ENCODE data around the gene SPINK5. TPM values are rescaled to one million over a fixed set of nuclear protein-coding genes. Genes with fewer than 3 reads are reported as not detected.

The SPINK5 gene
- total and polyA plus RNA-seq, 2 experiments from 2014 or later, result 3.0 to 4.4 TPM

DNA sequence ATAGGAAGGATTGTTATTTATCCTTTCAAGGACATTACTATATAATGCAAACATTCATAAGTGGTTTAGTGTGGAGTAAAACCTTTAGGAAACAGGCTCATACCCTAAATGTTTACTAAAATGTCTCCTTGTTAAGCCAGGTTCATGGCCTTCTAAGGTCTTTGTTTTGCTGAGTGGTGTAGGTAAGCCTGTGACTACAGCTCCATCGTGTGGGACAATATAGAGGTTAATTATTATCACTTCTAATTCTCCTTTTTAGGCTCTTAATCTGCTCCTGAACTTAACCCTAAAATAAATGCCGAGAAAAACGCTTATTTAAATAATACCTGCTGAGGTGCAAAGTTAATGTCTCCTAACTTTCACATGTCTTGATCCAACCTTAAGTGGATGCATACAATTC is 43.8 kb downstream of the SPINK5 start:
- WGBS (ENCODE audit: low lambda C conversion rate, missing lambda C conversion rate), result 25% methylated on average over 3 of the region's 3 CpGs
- no peaks in the 10 kb centered on the region for H3K4me1 ChIP-seq (ENCODE audit: insufficient read depth)
- no peaks in the 10 kb centered on the region for H3K79me2 ChIP-seq
- H3K27me3 ChIP-seq, result no peaks in the 10 kb centered on the region
- H3K27ac ChIP-seq, result no peak overlapping the region
- no peak overlapping the region for H3K4me2 ChIP-seq
- no peak overlapping the region for H3K4me3 ChIP-seq
- TF ChIP-seq, protein P1, sequence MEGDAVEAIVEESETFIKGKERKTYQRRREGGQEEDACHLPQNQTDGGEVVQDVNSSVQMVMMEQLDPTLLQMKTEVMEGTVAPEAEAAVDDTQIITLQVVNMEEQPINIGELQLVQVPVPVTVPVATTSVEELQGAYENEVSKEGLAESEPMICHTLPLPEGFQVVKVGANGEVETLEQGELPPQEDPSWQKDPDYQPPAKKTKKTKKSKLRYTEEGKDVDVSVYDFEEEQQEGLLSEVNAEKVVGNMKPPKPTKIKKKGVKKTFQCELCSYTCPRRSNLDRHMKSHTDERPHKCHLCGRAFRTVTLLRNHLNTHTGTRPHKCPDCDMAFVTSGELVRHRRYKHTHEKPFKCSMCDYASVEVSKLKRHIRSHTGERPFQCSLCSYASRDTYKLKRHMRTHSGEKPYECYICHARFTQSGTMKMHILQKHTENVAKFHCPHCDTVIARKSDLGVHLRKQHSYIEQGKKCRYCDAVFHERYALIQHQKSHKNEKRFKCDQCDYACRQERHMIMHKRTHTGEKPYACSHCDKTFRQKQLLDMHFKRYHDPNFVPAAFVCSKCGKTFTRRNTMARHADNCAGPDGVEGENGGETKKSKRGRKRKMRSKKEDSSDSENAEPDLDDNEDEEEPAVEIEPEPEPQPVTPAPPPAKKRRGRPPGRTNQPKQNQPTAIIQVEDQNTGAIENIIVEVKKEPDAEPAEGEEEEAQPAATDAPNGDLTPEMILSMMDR (IDR thresholded peaks at IDR 0.05; ENCODE audit: poor library complexity), result peak; percentile 34
- TF ChIP-seq EZH2phosphoT487 (IDR thresholded peaks at IDR 0.05; ENCODE audit: low read depth, severe bottlenecking, unreplicated experiment) (no peak), EZH2 (IDR thresholded peaks at IDR 0.05; ENCODE audit: borderline replicate concordance) (no peak)
- no peaks in the 10 kb centered on the region for H3K9me2 ChIP-seq (replicated peaks; ENCODE audit: insufficient read depth)
- no peaks in the 10 kb centered on the region for H3K9me3 ChIP-seq (ENCODE audit: low read depth)
- no peak overlapping the region for H2AFZ ChIP-seq
- peak; percentile 11 for DNase-seq (ENCODE audit: low spot score)
- no peaks in the 10 kb centered on the region for H3K36me3 ChIP-seq (replicated peaks; ENCODE audit: insufficient read depth, low read depth)
- H4K20me1 ChIP-seq (ENCODE audit: insufficient read depth, poor library complexity, severe bottlenecking), result no peaks in the 10 kb centered on the region

DNA sequence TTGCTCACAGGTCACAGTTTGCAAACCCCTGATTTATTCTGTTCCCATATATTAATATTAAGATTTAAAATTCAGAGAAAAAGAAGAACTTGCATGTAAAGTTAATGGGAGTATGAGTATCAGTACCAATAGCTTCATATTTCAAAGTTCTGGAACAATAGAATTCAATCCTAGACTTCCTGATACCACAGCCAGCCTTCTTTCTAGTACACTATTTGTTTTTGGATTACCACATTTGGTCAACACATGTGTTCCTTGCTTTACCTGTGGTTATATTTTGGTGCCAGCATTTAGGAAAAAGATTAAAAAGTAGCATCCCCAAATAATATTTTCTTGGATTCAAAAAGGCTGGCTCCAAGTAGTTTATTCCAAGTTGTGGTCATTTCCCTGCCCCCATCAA is 49.5 kb downstream of the SPINK5 start:
- Histone ChIP-seq H3K4me2 (no peak overlapping the region), H3K4me3 (no peak overlapping the region), H3K4me1 (ENCODE audit: insufficient read depth) (no peaks in the 10 kb centered on the region), H3K79me2 (no peaks in the 10 kb centered on the region), H3K27me3 (no peaks in the 10 kb centered on the region), H2AFZ (no peak overlapping the region), H3K27ac (no peak overlapping the region), H3K9me3 (ENCODE audit: low read depth) (no peaks in the 10 kb centered on the region), H4K20me1 (ENCODE audit: insufficient read depth, poor library complexity, severe bottlenecking) (no peaks in the 10 kb centered on the region), H3K9me2 (replicated peaks; ENCODE audit: insufficient read depth) (no peaks in the 10 kb centered on the region), H3K36me3 (replicated peaks; ENCODE audit: insufficient read depth, low read depth) (no peaks in the 10 kb centered on the region)
- TF ChIP-seq EZH2phosphoT487 (IDR thresholded peaks at IDR 0.05; ENCODE audit: low read depth, severe bottlenecking, unreplicated experiment) (no peak), EZH2 (IDR thresholded peaks at IDR 0.05; ENCODE audit: borderline replicate concordance) (no peak)
- TF ChIP-seq, protein P1 (IDR thresholded peaks at IDR 0.05; ENCODE audit: poor library complexity), result no peak
- DNase-seq (ENCODE audit: low spot score), result no peak

DNA sequence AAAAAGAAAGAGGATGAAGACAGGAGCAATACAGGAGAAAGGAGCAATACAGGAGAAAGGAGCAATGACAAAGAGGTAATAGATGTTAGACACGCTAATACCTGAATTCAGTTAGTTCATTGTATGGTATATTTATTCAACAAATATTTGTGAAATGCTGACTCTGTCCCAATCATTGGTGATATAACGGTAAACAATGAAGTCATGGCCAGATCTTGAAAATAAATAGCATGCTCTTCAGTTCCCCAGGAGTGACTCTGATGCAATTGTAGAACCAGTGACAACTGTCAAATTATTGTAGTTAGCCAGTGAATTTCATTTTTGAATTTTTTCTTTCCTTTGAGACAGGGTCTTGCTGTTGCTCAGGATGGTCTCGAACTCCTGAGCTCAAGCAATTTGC is 56.5 kb downstream of the SPINK5 start:
- Histone ChIP-seq H3K4me2 (no peak overlapping the region), H3K79me2 (no peaks in the 10 kb centered on the region), H3K9me2 (replicated peaks; ENCODE audit: insufficient read depth) (no peaks in the 10 kb centered on the region), H3K4me1 (ENCODE audit: insufficient read depth) (no peaks in the 10 kb centered on the region), H3K9me3 (ENCODE audit: low read depth) (no peaks in the 10 kb centered on the region), H3K4me3 (no peak overlapping the region), H3K27me3 (no peaks in the 10 kb centered on the region), H4K20me1 (ENCODE audit: insufficient read depth, poor library complexity, severe bottlenecking) (no peaks in the 10 kb centered on the region), H3K27ac (no peak overlapping the region), H2AFZ (no peak overlapping the region), H3K36me3 (replicated peaks; ENCODE audit: insufficient read depth, low read depth) (no peaks in the 10 kb centered on the region)
- DNase-seq (ENCODE audit: low spot score), result no peak
- no peak for TF ChIP-seq EZH2phosphoT487 (IDR thresholded peaks at IDR 0.05; ENCODE audit: low read depth, severe bottlenecking, unreplicated experiment)
- TF ChIP-seq EZH2 (IDR thresholded peaks at IDR 0.05; ENCODE audit: borderline replicate concordance), result no peak
- TF ChIP-seq, protein P1 (IDR thresholded peaks at IDR 0.05; ENCODE audit: poor library complexity), result no peak
- WGBS (ENCODE audit: low lambda C conversion rate, missing lambda C conversion rate), result 85% methylated on average over 3 of the region's 3 CpGs

DNA sequence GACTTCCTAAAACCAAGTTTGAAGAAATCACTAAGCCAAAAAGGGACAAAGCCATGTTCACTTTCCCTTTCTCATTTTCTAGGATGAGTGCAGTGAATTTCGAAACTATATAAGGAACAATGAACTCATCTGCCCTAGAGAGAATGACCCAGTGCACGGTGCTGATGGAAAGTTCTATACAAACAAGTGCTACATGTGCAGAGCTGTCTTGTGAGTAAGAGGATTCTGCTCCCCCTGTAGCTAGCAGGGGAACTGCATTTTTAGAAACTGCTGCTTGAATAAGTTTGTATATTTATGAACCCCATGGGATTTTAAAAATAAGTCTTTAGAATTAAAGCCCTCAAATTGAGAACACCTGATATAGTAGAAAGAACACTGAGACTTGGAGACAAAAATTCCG is 61.9 kb downstream of the SPINK5 start:
- no peaks in the 10 kb centered on the region for H3K36me3 ChIP-seq (replicated peaks; ENCODE audit: insufficient read depth, low read depth)
- no peaks in the 10 kb centered on the region for H3K9me2 ChIP-seq (replicated peaks; ENCODE audit: insufficient read depth)
- DNase-seq (ENCODE audit: low spot score), result peak; percentile 13
- H3K4me1 ChIP-seq (ENCODE audit: insufficient read depth), result no peaks in the 10 kb centered on the region
- H3K4me3 ChIP-seq, result no peak overlapping the region
- no peak overlapping the region for H3K4me2 ChIP-seq
- H3K27me3 ChIP-seq, result no peaks in the 10 kb centered on the region
- no peaks in the 10 kb centered on the region for H3K9me3 ChIP-seq (ENCODE audit: low read depth)
- TF ChIP-seq, protein P1 (IDR thresholded peaks at IDR 0.05; ENCODE audit: poor library complexity), result no peak
- no peak for TF ChIP-seq EZH2 (IDR thresholded peaks at IDR 0.05; ENCODE audit: borderline replicate concordance)
- TF ChIP-seq EZH2phosphoT487 (IDR thresholded peaks at IDR 0.05; ENCODE audit: low read depth, severe bottlenecking, unreplicated experiment), result no peak
- H3K79me2 ChIP-seq, result no peaks in the 10 kb centered on the region
- H2AFZ ChIP-seq, result no peak overlapping the region
- WGBS (ENCODE audit: low lambda C conversion rate, missing lambda C conversion rate), result 77% methylated on average over 3 of the region's 3 CpGs
- no peaks in the 10 kb centered on the region for H4K20me1 ChIP-seq (ENCODE audit: insufficient read depth, poor library complexity, severe bottlenecking)
- no peak overlapping the region for H3K27ac ChIP-seq

Measured in hepatocyte (in vitro differentiated cells).